HCT116 (cell line): ENCODE data around the gene ACOD1. TPM values are rescaled to one million over a fixed set of nuclear protein-coding genes. Genes with fewer than 3 reads are reported as not detected.

Experiments used
- ATAC-seq: fragments of 200-7000 bp; cut with Tn5 transposase; 2 replicates; pipeline ENCODE4 v1.9.1; 2020; ENCODE audit warnings: mild to moderate bottlenecking, moderate library complexity
- BruUV-seq: library from RNA; stranded (reverse); fragments of 400-500 nt; replicated peaks from 2 replicates; lab custom pipeline; 2021; lab: Mats Ljungman, UMichigan
- CTCF ChIA-PET: fragments of 300-600 bp; sonication (Branson Sonifier 250); formaldehyde crosslinking; loops from one replicate; lab custom pipeline; 2021; ENCODE audit warnings: antibody characterized with exemption; lab: Charles Lee
- POLR2A ChIA-PET: fragments of 300-600, 350-600 bp; sonication (Branson Sonifier 250); formaldehyde crosslinking; loops from one replicate; lab custom pipeline; 2021; ENCODE audit warnings: antibody characterized with exemption; lab: Charles Lee
- RAD21 ChIA-PET, 2 experiments: fragments of 300-600 bp; sonication (Branson Sonifier 250); formaldehyde crosslinking; loops; one replicate each; lab custom pipeline; 2023; ENCODE audit warnings: low total read pairs in 2 of 2; ENCODE audit not compliant: uncharacterized antibody in 2 of 2, unreplicated experiment in 2 of 2, low non-redundant PET in 1 of 2; lab: Charles Lee
- DNase-seq: peaks from one replicate; pipeline ENCODE4 v3.0.0-alpha.2; 2010; ENCODE audit warnings: low read depth, low spot score
- H2AFZ ChIP-seq: fragments of 200-600 bp; shearing (Covaris generic), sonication (generic); 2 replicates; pipeline ENCODE4 v1.6.1; 2017; ENCODE audit warnings: low read depth, mixed run types, mixed read lengths, antibody characterized with exemption, low read length; ENCODE audit not compliant: poor library complexity, severe bottlenecking
- H3K27ac ChIP-seq: 2 replicates; pipeline ENCODE4 v1.5.1; 2012; ENCODE audit warnings: low read depth, low read length
- H3K27me3 ChIP-seq: fragments of 200-600 bp; sonication (generic); 2 replicates; pipeline ENCODE4 v1.6.1; 2016; ENCODE audit warnings: mixed run types, low read length, mixed read lengths; ENCODE audit not compliant: insufficient read depth
- H3K36me3 ChIP-seq, 2 experiments: fragments of 200-500 bp in 1 of 2; fragments of 200-600 bp in 1 of 2; sonication (Bioruptor generic) in 1 of 2; sonication (generic) in 1 of 2; 2 replicates each; pipeline versions ENCODE4 v1.5.1 to v1.6.1; 2014 to 2016; ENCODE audit warnings: low read length in 2 of 2, inconsistent platforms in 1 of 2, mixed read lengths in 1 of 2, mixed run types in 1 of 2; ENCODE audit not compliant: insufficient read depth in 2 of 2, control insufficient read depth in 1 of 2
- H3K4me1 ChIP-seq, 2 experiments: fragments of 200-600 bp in 1 of 2; sonication (generic) in 1 of 2; 2 replicates each; pipeline versions ENCODE4 v1.5.1 to v1.6.1; 2012 to 2017; ENCODE audit warnings: low read length in 2 of 2, inconsistent platforms in 1 of 2, mild to moderate bottlenecking in 1 of 2, mixed read lengths in 1 of 2, mixed run types in 1 of 2, moderate library complexity in 1 of 2; ENCODE audit not compliant: insufficient read depth in 2 of 2, control insufficient read depth in 1 of 2
- H3K4me2 ChIP-seq: fragments of 200-600 bp; sonication (generic); 2 replicates; pipeline ENCODE4 v1.6.1; 2017; ENCODE audit warnings: mixed run types, low read length, mixed read lengths
- H3K4me3 ChIP-seq, 2 experiments: fragments of 200-600 bp in 1 of 2; sonication (generic) in 1 of 2; replicated peaks in 1 of 2; 2 replicates each; pipeline ENCODE4 v1.5.1; 2011 to 2016; ENCODE audit warnings: low read length in 2 of 2, control low read depth in 1 of 2, low read depth in 1 of 2, mild to moderate bottlenecking in 1 of 2, mixed read lengths in 1 of 2, mixed run types in 1 of 2
- H3K79me2 ChIP-seq: fragments of 200-600 bp; sonication (generic); 2 replicates; pipeline ENCODE4 v1.6.1; 2017; ENCODE audit warnings: mild to moderate bottlenecking, mixed run types, low read length, moderate library complexity, mixed read lengths; ENCODE audit not compliant: insufficient read depth
- H3K9ac ChIP-seq: fragments of 200-600 bp; sonication (generic); 2 replicates; pipeline ENCODE4 v1.6.1; 2016; ENCODE audit warnings: low read length, mixed read lengths
- H3K9me2 ChIP-seq: fragments of 200-600 bp; sonication (generic), shearing (Covaris generic); 2 replicates; pipeline ENCODE4 v1.6.1; 2017; ENCODE audit warnings: mixed run types, mild to moderate bottlenecking, moderate library complexity; ENCODE audit not compliant: insufficient read depth
- H3K9me3 ChIP-seq, 2 experiments: fragments of 200-500 bp in 1 of 2; fragments of 200-600 bp in 1 of 2; sonication (Bioruptor generic) in 1 of 2; sonication (generic) in 1 of 2; 2 replicates each; pipeline ENCODE4 v1.6.1; 2014 to 2017; ENCODE audit warnings: low read length in 2 of 2, mixed read lengths in 2 of 2, inconsistent platforms in 1 of 2, low read depth in 1 of 2, mild to moderate bottlenecking in 1 of 2, mixed run types in 1 of 2, moderate library complexity in 1 of 2; ENCODE audit not compliant: control insufficient read depth in 1 of 2, insufficient read depth in 1 of 2
- H4K20me1 ChIP-seq: fragments of 200-600 bp; sonication (generic), shearing (Covaris generic); 2 replicates; pipeline ENCODE4 v1.6.1; 2017; ENCODE audit warnings: mixed run types, mild to moderate bottlenecking, moderate library complexity; ENCODE audit not compliant: insufficient read depth
- CBX3 ChIP-seq: IDR thresholded peaks from 2 replicates; pipeline ENCODE4 v1.6.1; 2012; ENCODE audit warnings: low read depth
- EGR1 ChIP-seq: IDR thresholded peaks from 2 replicates; pipeline ENCODE4 v1.6.1; 2012; ENCODE audit warnings: low read depth
- ELF1 ChIP-seq: IDR thresholded peaks from 2 replicates; pipeline ENCODE4 v1.6.1; 2012; ENCODE audit warnings: low read depth, borderline replicate concordance
- EZH2phosphoT487 ChIP-seq: fragments of 200-600 bp; IDR thresholded peaks from 2 replicates; pipeline ENCODE4 v1.6.1; 2018; ENCODE audit warnings: antibody characterized with exemption, borderline replicate concordance
- FOSL1 ChIP-seq: IDR thresholded peaks from 2 replicates; pipeline ENCODE4 v1.6.1; 2012; ENCODE audit warnings: low read depth
- JUND ChIP-seq: IDR thresholded peaks from 2 replicates; pipeline ENCODE4 v1.6.1; 2012
- POLR2A ChIP-seq: IDR thresholded peaks from 2 replicates; pipeline ENCODE4 v1.7.0; 2011; ENCODE audit warnings: borderline replicate concordance; ENCODE audit not compliant: insufficient read depth, insufficient read length; ENCODE audit errors: extremely low read depth
- RAD21 ChIP-seq: IDR thresholded peaks from 2 replicates; pipeline ENCODE4 v1.6.1; 2012; ENCODE audit warnings: low read depth, mild to moderate bottlenecking
- SIN3A ChIP-seq: IDR thresholded peaks from 2 replicates; pipeline ENCODE4 v1.6.1; 2012; ENCODE audit warnings: low read depth
- SP1 ChIP-seq: IDR thresholded peaks from 2 replicates; pipeline ENCODE4 v1.6.1; 2012; ENCODE audit warnings: low read depth
- TCF7L2 ChIP-seq: IDR thresholded peaks from 2 replicates; pipeline ENCODE4 v1.7.0; 2011; ENCODE audit warnings: borderline replicate concordance, inconsistent platforms; ENCODE audit not compliant: insufficient read depth, insufficient read length; ENCODE audit errors: extremely low read depth
- YY1 ChIP-seq: IDR thresholded peaks from 2 replicates; pipeline ENCODE4 v1.6.1; 2011; ENCODE audit warnings: low read length, low read depth, moderate library complexity, mild to moderate bottlenecking; ENCODE audit not compliant: insufficient replicate concordance; ENCODE audit errors: extremely low read depth
- ZNF274 ChIP-seq: fragments of 200-500 bp; sonication (Bioruptor generic); IDR thresholded peaks from 2 replicates; pipeline ENCODE4 v1.6.1; 2014; ENCODE audit warnings: mild to moderate bottlenecking, low read depth, low read length, inconsistent platforms
- intact Hi-C: fragments of 100-400 bp; cut with micrococcal nuclease; formaldehyde crosslinking; loops from 2 replicates; pipeline ENCODE4 v1.10.0; 2022
- total RNA-seq: library from RNA; stranded (reverse); gene quantifications from one replicate; pipeline ENCODE4 v1.2.1, GENCODE V29; 2021; ENCODE audit not compliant: unreplicated experiment
- TF ChIP-seq, protein P1 (sequence below), 3 experiments: fragments of 200-600 bp in 1 of 3; sonication (generic) in 1 of 3; IDR thresholded peaks in 2 of 3; conservative IDR thresholded peaks in 1 of 3; 2 replicates each; pipeline ENCODE4 v1.5.1; 2012 to 2017; ENCODE audit warnings: low read depth in 2 of 3, low read length in 2 of 3, antibody characterized with exemption in 1 of 3, borderline replicate concordance in 1 of 3, control low read depth in 1 of 3, mild to moderate bottlenecking in 1 of 3, mixed read lengths in 1 of 3, mixed run types in 1 of 3, moderate library complexity in 1 of 3; ENCODE audit not compliant: insufficient read depth in 1 of 3
- TF ChIP-seq, protein P2 (sequence below): IDR thresholded peaks from 2 replicates; pipeline ENCODE4 v1.6.1; 2012
- TF ChIP-seq, protein P3 (sequence below): IDR thresholded peaks from 2 replicates; pipeline ENCODE4 v1.6.1; 2012; ENCODE audit warnings: low read depth
- TF ChIP-seq, protein P4 (sequence below): IDR thresholded peaks from 2 replicates; pipeline ENCODE4 v1.6.1; 2012

The ACOD1 gene
- total RNA-seq, 1 experiment from 2014 or later, result not detected

DNA sequence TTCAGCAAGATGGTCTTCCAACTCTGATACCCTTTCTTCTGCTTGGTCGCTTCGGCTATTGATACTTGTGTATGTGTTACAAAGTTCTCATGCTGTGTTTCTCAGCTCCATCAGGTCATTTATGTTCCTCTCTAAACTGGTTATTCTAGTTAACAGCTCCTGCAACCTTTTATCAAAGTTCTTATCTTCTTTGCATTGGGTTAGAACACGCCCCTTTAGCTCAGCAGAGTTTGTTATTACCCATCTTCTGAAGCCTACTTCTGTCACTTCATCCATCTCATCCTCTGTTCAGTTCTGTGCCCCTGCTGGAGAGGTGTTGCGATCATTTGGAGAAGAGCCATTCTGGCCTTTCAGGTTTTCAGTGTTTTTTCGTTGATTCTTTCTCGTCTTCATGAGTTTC lies 18.7 kb downstream of the ACOD1 start:
- H3K4me3 ChIP-seq, result no peak overlapping the region
- intact Hi-C loops, result no loop called here

DNA sequence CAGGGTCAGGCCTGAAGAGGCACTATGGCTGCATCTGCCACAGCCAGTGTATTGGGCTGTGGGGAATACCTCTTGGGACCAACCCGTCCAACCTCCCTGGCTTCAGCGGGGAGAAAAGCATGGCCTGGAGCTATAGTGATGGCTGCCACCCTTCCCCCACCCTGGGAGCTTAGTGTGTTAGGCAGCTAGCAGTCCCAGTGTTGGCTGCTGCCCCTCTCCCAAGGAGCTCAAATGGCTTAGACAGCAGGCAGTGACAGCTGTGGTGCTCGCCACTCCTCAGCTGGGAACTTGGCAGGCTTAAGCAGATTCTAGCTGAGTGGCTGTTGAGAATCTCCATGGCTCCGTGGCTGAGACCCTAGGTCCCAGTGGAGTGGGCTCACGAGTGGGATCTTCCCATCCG lies 19.7 kb downstream of the ACOD1 start:
- Histone ChIP-seq H4K20me1 (no peaks in the 10 kb centered on the region), H3K9me2 (no peaks in the 10 kb centered on the region), H3K4me3 (no peak overlapping the region), H3K27me3 (no peaks in the 10 kb centered on the region), H3K36me3 (no peaks in the 10 kb centered on the region), H3K4me1 (no peaks in the 10 kb centered on the region), H3K4me2 (no peak overlapping the region), H3K79me2 (no peaks in the 10 kb centered on the region), H3K9me3 (no peaks in the 10 kb centered on the region), H2AFZ (no peak overlapping the region), H3K27ac (no peak overlapping the region), H3K9ac (no peak overlapping the region)
- ATAC-seq (no peak), DNase-seq (no peak)
- ChIA-PET RAD21 (no interaction called here), POLR2A (no interaction called here), CTCF (no interaction called here)
- BruUV-seq, result no TSS peak
- intact Hi-C loops, result no loop called here
- TF ChIP-seq TCF7L2 (no peak), FOSL1 (no peak), ELF1 (no peak), SIN3A (no peak), SP1 (no peak), JUND (no peak), CBX3 (no peak), POLR2A (no peak), ZNF274 (no peak), EZH2phosphoT487 (no peak), EGR1 (no peak), RAD21 (no peak), YY1 (no peak)
- TF ChIP-seq, protein P1, sequence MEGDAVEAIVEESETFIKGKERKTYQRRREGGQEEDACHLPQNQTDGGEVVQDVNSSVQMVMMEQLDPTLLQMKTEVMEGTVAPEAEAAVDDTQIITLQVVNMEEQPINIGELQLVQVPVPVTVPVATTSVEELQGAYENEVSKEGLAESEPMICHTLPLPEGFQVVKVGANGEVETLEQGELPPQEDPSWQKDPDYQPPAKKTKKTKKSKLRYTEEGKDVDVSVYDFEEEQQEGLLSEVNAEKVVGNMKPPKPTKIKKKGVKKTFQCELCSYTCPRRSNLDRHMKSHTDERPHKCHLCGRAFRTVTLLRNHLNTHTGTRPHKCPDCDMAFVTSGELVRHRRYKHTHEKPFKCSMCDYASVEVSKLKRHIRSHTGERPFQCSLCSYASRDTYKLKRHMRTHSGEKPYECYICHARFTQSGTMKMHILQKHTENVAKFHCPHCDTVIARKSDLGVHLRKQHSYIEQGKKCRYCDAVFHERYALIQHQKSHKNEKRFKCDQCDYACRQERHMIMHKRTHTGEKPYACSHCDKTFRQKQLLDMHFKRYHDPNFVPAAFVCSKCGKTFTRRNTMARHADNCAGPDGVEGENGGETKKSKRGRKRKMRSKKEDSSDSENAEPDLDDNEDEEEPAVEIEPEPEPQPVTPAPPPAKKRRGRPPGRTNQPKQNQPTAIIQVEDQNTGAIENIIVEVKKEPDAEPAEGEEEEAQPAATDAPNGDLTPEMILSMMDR (IDR thresholded peaks at IDR 0.05 in 2 of 3, conservative IDR thresholded peaks at IDR 0.05 in 1 of 3; ENCODE audit: borderline replicate concordance in 1 of 3, insufficient read depth in 1 of 3, low read depth in 2 of 3, low read length in 2 of 3), result no peak
- TF ChIP-seq, protein P2, sequence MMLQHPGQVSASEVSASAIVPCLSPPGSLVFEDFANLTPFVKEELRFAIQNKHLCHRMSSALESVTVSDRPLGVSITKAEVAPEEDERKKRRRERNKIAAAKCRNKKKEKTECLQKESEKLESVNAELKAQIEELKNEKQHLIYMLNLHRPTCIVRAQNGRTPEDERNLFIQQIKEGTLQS, result no peak
- TF ChIP-seq, protein P3, sequence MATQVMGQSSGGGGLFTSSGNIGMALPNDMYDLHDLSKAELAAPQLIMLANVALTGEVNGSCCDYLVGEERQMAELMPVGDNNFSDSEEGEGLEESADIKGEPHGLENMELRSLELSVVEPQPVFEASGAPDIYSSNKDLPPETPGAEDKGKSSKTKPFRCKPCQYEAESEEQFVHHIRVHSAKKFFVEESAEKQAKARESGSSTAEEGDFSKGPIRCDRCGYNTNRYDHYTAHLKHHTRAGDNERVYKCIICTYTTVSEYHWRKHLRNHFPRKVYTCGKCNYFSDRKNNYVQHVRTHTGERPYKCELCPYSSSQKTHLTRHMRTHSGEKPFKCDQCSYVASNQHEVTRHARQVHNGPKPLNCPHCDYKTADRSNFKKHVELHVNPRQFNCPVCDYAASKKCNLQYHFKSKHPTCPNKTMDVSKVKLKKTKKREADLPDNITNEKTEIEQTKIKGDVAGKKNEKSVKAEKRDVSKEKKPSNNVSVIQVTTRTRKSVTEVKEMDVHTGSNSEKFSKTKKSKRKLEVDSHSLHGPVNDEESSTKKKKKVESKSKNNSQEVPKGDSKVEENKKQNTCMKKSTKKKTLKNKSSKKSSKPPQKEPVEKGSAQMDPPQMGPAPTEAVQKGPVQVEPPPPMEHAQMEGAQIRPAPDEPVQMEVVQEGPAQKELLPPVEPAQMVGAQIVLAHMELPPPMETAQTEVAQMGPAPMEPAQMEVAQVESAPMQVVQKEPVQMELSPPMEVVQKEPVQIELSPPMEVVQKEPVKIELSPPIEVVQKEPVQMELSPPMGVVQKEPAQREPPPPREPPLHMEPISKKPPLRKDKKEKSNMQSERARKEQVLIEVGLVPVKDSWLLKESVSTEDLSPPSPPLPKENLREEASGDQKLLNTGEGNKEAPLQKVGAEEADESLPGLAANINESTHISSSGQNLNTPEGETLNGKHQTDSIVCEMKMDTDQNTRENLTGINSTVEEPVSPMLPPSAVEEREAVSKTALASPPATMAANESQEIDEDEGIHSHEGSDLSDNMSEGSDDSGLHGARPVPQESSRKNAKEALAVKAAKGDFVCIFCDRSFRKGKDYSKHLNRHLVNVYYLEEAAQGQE, result no peak
- TF ChIP-seq, protein P4, sequence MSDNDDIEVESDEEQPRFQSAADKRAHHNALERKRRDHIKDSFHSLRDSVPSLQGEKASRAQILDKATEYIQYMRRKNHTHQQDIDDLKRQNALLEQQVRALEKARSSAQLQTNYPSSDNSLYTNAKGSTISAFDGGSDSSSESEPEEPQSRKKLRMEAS, result no peak

More for the DNA sequence above, 18.7 kb downstream of the ACOD1 start:
- Histone ChIP-seq H3K36me3 (no peaks in the 10 kb centered on the region), H3K9me2 (no peaks in the 10 kb centered on the region), H3K27me3 (no peaks in the 10 kb centered on the region), H3K79me2 (no peaks in the 10 kb centered on the region), H3K9me3 (no peaks in the 10 kb centered on the region), H3K4me1 (no peaks in the 10 kb centered on the region), H3K27ac (no peak overlapping the region), H4K20me1 (no peaks in the 10 kb centered on the region), H3K4me2 (no peak overlapping the region), H3K9ac (no peak overlapping the region), H2AFZ (no peak overlapping the region)
- ChIA-PET CTCF (no interaction called here), POLR2A (no interaction called here), RAD21 (no interaction called here)
- ATAC-seq (no peak), DNase-seq (no peak)
- TF ChIP-seq EGR1, result no peak
- no TSS peak for BruUV-seq
